NCI-H1930 (cell line): ENCODE data around the gene MCM5.
"Not testable (repeated sequence)": the region's sequence is repeated elsewhere in the genome, so short reads cannot be mapped to it uniquely, and the experiment has no call there.

Experiments used
- DNase-seq, 2 experiments: peaks; one replicate each; lab custom pipeline; 2025; lab: John Stamatoyannopoulos, UW

The MCM5 gene

DNA sequence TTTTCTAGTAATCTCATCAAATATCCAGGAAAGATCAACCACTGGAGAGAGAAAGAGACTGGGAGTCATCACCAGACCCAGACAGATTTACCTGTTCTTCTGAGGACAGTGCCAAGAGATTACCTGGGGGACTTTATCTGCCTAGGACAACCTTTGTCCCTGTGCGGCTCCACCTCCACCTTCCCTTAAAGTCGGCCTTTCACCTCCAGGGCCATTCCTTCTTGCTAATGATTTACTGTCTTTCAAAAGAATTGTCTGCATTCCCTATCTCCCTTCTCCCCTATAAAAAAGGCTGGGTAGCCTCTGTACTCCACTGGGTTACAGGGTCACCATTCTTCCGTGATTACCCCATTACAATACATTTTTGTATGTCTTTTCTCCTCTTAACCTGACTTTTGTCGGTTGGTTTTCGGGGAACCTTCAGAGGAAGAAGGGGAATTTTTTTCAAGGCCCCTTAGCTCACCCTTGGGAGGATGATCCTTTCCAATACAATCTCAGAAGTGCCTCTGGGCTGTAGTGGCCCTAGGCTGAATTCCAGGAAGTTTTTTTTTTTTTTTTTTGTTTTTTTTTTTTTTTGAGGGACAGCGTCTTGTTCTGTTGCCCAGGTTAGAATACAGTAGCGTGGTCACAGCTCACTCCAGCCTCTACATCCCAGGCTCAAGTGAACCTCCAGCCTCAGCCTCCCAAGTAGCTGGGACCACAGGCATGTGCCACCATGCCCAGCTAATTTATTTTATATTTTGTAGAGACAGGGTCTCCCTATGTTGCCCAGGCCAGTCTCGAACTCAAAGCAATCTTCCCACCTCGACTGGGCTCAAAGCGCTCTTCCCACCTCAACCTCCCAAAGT, 20.6 kb upstream of the MCM5 start:
- no peak for DNase-seq

DNA sequence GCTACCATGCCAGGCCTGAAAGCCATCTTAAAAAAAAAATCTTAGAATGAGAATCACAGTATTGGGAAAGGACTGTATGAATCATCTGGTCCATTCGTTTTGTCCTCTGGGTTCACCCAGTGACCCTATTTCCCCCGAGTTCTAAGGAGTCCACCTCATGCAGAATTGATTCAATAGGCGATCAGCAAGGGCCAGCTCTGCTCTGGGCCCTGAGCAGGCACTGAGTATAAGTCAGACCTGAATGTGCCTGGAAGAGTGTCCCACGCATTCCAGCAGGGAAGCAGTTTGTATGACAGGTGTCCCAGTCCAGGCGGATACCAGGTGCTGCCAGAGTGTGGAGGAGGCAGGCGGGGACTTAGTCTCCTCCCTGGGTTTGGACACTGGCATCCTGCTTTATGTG, 19.9 kb upstream of the MCM5 start:
- DNase-seq, result no peak

DNA sequence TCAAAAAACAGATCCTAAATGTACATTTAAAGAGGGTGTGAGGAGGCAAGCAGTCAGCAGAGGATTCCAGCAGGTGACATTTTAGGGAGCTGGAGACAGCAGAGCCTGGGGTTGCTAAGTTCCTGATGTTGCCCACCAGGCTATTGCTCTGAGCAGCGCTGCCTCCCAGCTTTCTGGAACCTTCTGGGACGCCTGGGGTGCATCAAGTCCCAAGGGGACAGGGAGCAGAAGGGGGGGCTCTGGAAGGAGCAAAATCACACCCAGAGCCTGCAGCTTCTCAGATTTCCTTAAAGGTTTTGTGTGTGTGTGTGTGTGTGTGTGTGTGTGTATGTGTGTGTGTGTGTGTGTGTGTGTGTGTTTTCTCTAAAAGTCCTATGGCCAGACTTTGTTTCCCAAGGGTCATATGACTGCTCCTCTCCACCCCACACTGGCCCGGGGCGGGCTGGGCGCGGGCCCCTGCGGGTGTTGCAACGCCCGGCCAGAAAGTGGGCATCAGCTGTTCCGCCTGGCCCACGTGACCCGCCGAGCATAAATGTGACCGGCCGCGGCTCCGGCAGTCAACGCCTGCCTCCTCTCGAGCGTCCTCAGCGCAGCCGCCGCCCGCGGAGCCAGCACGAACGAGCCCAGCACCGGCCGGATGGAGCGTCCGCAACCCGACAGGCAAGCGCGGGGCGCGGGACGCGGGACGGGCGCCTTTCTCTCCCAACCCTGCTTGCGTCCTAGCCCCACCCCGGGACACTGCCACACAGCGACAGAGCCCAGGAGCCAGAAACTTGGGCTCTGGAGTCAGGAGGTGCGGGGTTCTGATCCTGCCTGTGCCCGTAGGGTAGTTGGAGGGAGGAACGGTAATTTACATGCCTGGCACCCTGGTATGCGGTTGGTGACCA, 19.2 kb upstream of the MCM5 start, which contains the start of gene HMOX1:
Gene HMOX1, plus strand, starts transcription at position 560 of the 887 bp plus-strand sequence. Its CDS starts 78 bp downstream, at position 638.
- peak; percentile 37 to 57 for DNase-seq

DNA sequence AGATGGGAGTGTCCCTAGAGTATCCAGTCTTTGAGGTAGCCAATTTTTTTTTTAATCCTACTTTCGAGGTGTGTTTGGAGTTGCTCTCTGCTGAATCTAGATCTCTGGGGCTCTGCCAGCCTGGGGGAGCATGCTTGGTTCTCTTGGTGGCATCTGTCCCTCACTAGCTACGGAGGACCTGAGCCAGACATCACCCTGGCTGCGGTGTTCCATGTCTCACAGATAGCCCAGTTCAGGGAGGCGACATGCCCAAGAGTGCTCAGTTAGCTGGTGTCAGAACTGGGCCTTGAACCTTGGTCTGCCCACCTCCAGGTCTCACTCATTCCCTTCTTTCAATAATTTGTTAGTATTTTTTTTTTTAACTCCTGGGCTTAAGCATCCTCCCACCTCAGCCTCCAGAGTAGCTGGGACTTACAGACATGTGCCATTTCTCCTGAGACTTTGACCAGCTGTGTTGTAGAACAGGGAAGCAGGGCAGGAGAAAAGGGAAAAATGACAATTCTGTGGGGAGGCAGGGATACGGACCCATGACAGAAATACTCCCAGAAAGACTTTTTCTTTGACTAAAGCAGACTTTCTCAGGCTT, 18.4 kb upstream of the MCM5 start:
- DNase-seq, result no peak

DNA sequence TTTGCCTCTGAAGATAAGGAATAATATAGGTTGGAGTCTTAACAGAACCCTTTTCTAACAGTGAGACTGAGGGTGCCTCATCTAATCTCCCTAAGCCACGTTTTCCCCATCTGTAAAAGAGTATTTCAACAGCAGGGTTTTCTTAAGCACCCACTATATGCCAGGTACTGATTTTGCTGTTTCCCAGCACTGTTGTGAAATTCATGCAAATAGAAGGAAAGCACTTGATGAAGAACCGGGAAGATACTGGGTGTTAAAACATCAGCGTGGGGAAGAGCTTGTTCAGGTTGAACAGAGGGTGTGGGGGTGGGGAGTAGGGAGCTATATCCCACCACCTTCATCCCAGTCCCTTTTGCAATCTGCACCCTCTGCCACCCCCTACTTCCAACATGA, 16.3 kb upstream of the MCM5 start:
- DNase-seq, result no peak

DNA sequence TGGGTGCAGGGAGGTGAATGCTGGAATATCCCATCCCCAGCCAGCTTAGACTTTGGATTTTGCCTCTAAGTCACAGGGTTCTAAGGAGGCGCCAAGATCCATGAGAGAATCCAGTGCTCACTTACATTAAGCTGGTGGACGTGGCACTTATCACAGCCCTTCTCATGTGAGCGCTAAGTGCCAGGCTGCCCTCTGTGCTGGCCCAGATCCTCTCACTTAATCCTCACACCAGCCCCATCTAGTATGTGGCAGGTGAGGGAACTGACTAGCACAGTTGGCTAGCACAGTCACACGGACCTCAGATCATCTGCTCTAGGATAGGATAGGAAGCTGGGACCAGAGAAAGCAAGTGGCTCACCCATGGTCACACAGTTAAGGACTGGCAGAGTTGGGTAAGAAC, 15.4 kb upstream of the MCM5 start:
- no peak for DNase-seq

DNA sequence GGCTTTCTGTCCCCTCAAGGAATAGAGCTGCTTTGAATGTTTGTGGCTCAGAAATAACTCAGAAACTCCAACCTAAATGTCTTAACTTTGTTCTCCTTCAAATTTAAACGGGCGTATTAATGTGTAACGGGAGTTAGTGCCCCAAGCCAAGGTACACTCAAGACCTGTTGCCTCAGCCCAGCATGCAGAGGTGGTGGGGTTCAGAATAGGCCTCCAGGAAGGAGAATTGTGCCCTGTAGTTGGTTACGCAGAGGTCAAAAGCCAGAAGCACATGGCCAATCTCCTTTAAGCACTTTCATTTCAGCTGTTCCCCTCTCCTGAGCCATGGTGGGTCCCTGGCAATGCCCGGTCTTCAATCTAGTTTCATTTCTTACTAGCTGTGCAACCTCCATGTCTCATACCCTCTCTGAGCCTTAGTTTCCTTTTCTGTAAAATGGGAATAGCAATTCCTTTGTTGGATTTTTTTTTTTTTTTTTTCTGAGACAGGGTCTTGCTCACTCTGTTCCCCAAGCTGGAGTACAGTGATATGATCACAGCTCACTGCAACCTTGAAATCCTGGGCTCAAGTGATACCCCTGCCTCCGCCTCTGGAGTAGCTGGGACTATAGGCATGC, 14.9 kb upstream of the MCM5 start:
- DNase-seq, result no peak

DNA sequence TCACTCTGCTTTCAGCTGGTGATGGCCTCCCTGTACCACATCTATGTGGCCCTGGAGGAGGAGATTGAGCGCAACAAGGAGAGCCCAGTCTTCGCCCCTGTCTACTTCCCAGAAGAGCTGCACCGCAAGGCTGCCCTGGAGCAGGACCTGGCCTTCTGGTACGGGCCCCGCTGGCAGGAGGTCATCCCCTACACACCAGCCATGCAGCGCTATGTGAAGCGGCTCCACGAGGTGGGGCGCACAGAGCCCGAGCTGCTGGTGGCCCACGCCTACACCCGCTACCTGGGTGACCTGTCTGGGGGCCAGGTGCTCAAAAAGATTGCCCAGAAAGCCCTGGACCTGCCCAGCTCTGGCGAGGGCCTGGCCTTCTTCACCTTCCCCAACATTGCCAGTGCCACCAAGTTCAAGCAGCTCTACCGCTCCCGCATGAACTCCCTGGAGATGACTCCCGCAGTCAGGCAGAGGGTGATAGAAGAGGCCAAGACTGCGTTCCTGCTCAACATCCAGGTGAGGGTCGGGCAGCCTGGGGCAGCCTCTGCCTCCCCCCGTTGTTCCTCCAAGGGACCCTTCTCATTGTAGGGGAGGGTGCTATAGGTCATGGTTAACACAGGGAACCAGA, 13.2 kb upstream of the MCM5 start:
- DNase-seq, result no peak

DNA sequence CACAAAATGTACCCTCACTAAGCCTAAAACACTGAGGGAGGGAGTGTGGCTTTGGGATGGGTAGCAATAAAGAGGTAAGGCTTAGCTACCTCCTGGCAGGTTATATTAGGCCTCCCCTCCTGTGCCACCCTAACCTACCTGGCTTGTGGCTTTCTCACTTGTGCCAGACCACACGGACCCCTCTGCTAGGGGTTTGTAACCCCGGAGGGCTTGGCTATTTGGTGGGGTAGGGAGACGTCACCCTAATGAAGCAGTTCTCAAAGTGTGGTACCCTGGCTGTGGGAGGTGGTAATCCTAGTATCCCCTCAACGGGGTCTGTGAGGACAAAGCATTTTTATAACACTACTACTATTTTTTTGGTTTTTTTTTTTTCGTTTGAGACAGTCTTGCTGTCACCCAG, 9.0 kb upstream of the MCM5 start:
- no peak for DNase-seq

DNA sequence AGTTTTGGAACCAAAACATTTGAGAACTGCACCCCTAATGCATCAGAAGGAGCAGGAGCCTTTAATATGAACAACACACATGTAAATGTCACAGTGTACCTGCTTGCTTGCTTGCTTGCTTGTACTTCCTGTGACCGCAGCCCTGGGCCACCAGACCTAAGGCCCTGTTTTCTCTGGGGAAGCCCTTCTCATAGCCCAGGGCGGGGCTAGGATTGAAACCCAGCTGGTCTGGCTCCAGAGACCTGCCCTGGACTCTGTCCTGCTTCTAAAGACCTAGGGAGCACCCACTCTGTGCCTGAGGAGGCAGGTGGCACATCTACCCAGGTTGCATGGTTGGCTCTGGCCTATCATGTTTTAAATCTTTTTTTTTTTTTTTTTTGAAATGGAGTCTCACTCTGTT, 7.6 kb upstream of the MCM5 start:
- no peak for DNase-seq

DNA sequence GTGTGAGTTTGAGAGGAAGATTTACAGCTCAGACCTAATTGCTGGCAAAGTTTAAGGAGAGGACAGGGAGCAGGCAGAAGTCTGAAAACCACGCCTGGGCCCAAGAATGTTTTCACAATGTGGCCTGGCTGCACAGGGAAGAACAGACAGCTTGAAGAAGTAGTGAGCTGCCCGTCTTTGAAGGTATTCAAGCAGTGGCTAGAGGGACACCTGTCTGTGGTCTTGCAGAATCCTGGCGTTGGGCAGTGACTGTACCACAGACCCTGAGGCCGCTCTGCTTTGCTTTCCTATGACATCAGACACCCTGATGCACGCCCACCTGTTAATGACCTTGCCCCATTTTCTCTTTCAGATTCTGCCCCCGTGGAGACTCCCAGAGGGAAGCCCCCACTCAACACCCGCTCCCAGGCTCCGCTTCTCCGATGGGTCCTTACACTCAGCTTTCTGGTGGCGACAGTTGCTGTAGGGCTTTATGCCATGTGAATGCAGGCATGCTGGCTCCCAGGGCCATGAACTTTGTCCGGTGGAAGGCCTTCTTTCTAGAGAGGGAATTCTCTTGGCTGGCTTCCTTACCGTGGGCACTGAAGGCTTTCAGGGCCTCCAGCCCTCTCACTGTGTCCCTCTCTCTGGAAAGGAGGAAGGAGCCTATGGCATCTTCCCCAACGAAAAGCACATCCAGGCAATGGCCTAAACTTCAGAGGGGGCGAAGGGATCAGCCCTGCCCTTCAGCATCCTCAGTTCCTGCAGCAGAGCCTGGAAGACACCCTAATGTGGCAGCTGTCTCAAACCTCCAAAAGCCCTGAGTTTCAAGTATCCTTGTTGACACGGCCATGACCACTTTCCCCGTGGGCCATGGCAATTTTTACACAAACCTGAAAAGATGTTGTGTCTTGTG, 6.6 kb upstream of the MCM5 start:
- no peak for DNase-seq

DNA sequence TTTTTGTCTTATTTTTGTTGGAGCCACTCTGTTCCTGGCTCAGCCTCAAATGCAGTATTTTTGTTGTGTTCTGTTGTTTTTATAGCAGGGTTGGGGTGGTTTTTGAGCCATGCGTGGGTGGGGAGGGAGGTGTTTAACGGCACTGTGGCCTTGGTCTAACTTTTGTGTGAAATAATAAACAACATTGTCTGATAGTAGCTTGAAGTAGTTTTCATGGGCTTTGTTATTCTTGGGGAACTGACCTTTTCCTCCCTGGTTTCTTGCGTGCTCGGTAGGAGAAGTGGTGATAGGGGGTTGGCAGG, 6.0 kb upstream of the MCM5 start:
- no peak for DNase-seq

DNA sequence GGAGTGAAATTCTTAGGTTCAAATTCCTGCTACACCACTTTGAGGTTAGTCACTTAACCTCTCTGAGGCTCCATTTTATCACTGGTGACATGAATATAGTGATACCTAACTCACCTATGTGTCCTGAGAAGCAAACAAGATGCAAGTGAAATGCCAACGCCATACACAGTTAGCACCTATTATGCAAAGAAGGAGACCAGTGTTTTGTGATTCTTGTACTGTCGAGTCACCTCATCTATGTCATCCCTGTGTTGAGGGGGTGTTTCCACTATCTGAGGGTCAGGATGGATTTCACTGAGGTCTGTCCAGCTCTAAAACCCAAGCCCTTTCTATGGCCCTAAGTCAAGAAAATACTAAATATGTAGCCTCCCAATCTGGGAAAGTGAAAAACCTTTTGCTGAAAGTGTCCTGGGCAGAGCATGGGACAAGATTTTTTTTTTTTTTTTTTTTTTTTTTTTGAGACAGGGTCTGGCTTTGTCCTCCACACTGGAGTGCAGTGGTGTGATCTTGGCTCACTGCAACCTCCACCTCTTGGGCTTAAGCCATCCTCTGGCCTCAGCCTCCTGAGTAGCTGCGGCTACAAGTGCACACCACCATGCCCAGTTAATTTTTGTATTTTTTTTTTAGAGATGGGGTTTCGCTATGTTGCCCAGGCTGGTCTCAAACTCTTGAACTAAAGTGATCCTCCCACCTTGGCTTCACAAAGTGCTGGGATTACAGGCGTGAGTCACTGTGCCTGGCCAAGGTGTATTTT, 5.0 kb upstream of the MCM5 start:
- DNase-seq, result no peak

DNA sequence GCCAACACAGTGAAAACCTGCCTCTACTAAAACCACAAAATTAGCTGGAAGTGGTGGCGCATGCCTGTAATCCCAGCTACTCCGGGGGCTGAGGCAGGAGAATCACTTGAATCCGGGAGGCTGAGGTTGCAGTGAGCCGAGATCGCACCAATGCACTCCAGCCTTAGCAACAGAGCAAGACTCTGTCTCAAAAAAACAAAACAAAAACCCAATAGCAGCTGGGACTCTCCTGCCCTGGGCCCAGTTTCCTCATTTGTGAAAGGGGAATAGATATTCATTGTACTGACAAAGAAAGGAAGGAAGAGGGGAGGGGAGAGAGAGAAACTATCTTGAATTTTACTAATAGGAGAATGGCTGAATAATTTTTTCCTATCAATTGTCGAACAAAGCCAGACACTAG, 3.3 kb upstream of the MCM5 start:
- not testable (repeated sequence) for DNase-seq

DNA sequence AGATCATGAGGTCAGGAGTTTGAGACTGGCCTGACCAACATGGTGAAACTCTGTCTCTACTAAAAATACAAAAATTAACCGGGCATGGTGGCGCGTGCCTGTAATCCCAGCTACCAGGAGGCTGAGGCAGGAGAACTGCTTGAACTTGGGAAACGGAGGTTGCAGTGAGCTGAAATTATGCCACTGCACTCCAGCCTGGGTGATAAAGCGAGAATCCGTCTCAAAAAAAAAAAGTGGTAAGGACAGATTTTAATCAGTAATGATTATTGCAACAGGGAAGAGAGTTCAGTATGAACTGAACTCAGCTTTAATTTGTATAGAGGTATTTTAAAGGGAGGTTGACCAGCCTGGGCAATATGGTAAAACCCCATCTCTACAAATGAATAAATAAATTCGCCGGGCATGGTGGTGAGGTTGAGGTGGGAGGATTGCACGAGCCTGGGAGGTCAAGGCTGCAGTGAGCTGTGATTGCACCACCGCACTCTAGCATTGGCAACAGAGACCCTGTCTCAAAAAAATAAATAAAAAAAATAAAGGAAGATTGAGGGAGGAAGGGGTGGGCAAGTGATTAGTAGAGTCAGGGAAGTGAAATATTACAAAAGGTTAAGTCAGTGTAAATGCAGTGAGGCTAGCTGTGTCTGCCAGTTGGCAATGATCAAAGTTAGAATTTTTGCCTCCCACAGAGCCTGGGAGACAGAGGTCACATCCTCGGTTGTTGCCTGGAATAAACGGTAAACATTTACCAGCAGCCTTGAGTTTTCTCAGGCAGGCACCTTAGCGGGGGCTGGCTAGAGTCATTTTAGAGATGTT, 2.6 kb upstream of the MCM5 start:
- DNase-seq, result no peak

DNA sequence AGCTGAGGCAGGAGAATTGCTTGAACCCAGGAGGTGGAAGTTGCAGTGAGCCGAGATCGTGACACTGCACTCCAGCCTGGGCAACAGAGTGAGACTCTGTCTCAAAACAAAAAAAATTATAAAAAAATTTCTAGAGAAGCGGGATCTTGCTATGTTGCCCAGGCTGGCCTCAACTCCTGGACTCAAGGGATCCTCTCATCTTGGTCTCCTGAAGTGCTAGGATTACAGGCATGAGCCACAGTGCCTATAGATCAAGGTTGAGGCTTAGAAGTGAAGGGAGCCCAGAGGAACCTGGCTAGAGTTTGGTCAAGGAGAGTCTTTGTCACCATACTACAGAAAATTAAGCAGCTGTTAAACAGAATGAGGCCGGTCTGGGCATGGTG, 1.4 kb upstream of the MCM5 start:
- DNase-seq, result no peak

DNA sequence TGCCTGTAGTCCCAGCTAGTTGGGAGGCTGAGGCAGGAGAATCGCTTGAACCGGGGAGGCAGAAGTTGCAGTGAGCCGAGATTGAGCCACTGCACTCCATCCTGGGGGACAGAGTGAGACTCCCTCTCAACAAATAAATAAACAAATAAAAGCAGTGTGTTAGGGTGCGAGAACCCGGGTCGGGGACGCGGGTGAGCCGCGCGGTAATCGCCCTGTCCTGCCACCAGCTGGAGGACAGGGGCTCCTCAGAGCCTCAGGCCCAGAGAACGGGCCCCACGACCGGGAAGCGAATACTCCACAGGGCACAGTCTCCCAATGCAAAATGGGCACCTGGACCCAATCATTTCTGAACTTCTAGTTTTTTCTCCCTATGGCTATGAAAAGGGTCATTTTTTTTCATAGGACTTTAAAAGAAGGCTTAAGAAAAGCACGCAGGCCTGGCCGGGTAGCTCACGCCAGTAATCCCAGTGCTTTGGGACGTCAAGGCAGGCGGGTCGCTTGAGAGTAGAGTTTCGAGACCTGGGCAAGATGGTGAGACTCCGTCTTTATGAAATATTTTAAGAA, 744 bp upstream of the MCM5 start:
- DNase-seq, result peak in 1 of 2 experiments; percentile 4

DNA sequence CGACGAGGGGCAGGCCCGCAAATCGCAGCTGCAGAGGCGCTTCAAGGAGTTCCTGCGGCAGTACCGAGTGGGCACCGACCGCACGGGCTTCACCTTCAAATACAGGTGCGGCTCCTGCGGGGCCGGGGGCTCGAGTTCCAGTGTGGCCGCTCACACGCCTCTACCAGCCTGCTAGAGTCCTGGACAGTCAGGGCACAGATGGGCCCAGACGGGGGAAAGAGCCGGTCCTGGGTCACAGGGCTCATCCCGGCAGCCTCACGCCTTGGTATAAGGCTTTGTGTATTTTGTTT, 506 bp downstream of the MCM5 start:
- no peak for DNase-seq

DNA sequence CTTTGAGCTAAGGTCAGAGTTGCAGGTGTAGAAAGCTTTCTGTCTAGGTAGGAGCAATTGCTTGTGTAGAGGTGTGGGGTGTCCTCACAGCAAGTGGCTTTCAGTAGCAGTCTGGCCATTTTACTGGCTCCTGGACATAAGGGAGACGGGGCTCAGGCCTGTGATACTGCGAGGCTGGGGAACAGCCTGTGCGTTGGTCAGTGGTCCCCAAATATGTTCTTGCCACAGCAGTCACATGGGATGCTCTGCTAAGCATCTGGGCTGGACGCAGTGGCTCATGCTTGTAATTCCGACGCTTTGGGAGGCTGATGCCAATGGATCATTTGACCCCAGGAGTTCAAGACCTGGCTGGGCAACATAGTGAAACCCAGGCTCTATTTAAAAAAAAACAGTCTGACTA, 1.9 kb downstream of the MCM5 start:
- DNase-seq, result no peak
